CD4-positive, alpha-beta T cell treated with Interleukin-17A for 1 hour (primary cell): Measurements from ENCODE around the gene SPATA2.
"Not testable (repeated sequence)": the region's sequence is repeated elsewhere in the genome, so short reads cannot be mapped to it uniquely, and the experiment has no call there.

Experiments used
- DNase-seq: peaks from one replicate; pipeline ENCODE4 v3.0.0-alpha.2; 2020

Gene SPATA2

GRCh38 chr20:49882171-49882970 is 33.0 kb downstream of the SPATA2 start:
- DNase-seq, result no peak

- DNase-seq, result no peak
These were observed 34.4 kb downstream of the SPATA2 start for GRCh38 chr20:49880724-49881445.

DNA sequence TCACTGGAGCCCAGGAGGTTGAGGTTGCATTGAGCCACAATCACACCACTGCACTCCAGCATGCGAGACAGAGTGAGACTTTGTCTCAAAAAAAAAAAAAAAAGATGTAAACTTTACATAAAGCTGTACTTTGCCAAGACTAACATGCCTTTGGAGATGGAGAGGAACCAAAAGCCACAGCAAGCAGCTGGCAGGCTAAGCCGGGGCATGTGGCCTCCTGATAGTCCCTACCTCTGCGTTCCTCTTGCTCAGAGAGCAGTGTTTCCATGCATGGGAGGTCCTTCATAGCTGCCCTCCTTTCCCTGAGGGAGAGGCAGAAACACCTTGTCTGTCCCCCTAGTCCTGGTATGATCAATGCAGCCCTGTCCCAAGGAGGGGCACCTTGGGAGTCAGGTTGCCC is 35.2 kb downstream of the SPATA2 start:
- no peak for DNase-seq

DNA sequence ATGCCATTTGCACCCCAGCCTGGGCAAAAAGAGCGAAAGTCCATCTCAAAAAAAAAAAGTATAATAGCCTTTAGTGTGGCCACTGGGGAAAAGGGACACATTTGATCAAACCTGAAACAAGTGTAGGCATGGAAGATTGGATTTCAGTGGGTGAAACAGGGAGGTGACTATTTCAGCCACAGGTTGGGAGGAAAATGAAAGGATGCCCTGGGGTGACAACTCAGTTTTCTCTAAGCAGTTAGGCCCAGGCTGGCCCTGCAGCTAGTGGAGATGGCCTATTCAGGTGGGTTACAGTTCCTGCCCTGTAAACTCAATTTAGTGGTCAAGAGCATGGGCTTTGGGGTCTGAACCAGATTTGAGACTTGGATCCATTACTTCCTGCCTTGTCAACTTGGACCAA is 36.4 kb downstream of the SPATA2 start:
- no peak for DNase-seq

DNA sequence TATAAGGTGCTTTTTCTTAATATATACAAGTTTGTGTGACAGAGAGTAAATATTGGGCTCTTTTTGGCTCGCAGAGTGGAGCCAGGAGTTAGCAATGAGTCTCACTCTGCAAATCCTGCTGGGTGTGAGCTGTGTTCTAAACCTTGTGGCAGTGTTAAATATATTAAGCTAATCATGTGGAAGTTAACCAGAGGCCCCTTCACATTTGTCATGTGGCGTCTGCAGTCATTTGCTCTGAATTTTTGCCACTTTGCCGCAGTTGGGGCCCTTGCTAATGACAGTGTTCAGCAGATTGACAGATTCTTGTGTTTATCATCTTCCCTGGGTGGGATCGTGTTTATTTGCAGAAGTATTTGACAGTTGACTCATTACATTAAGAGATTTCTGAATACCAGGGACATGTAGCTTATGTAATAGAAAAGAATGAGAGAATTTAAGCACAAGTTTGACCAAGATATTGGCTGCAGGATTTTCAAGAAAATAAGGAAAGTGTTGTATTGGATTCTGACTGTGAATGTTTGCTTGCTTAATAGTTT is 37.9 kb downstream of the SPATA2 start:
- DNase-seq, result no peak

GRCh38 chr20:49874696-49875095 is 40.6 kb downstream of the SPATA2 start:
- DNase-seq, result no peak

- DNase-seq, result no peak
These were observed 43.3 kb downstream of the SPATA2 start for GRCh38 chr20:49872056-49872455.

GRCh38 chr20:49871391-49871948 is 43.9 kb downstream of the SPATA2 start:
- no peak for DNase-seq

DNA sequence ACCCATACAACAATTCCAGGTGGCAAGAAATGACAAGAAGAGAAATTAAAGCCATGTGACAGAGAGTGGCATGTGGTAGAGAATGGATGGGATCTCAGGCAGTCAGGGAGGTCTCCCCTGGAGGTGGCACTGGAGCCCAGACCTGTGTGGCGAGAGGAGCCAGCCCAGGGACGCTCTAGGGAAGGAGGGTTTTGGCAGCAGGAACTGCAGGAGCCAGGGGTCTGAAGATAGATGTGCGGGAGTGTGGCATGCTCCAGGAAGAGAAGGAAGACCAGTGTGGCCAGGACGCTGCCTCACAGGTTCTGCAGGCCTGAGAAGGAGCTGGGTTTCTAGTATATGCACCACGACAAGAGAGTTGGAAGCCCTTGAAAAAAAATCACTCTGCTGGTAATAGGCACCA is 45.1 kb downstream of the SPATA2 start:
- DNase-seq, result no peak

GRCh38 chr20:49868964-49869363 is 46.4 kb downstream of the SPATA2 start:
- DNase-seq, result no peak

DNA sequence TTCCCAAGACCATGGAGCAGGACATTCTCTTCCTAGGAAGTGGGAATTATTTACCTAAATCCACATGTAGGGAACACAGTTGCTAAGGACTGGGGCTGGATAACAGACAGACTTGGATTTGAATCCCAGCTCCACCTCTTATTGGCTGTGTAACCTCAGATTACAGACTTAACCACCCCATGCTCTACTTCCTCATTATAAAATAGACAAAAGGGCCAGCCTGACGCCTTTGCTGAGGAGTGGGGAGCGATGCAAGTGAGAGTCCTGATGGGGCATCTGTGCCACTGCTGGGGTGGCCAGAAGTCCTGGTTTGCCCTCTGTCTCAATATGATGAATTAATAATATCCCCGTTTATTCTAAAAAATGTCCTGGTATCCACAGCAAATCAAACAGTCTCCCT is 46.8 kb downstream of the SPATA2 start:
- DNase-seq, result no peak

- DNase-seq, result no peak
These were observed 47.7 kb downstream of the SPATA2 start for GRCh38 chr20:49867453-49868215.

DNA sequence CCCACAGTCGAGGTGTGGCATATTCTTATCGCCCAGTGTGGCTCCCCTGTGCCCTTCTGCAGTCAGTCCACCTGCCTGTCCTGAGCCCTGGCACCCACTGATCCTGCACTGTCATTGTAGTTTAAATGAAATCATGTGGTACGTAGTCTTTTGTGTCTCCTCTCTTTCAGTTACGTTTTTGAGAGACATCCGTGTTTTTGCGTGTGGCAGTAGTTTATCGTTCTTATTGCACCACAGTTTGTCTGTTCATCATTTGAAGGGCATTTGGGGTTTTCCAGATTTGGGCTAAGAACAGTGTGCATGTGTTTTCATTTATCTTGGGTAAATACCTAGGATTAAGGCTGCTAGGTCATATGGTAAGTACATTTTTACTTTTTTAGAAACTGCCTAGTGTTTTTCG is 49.3 kb downstream of the SPATA2 start:
- DNase-seq, result no peak

DNA sequence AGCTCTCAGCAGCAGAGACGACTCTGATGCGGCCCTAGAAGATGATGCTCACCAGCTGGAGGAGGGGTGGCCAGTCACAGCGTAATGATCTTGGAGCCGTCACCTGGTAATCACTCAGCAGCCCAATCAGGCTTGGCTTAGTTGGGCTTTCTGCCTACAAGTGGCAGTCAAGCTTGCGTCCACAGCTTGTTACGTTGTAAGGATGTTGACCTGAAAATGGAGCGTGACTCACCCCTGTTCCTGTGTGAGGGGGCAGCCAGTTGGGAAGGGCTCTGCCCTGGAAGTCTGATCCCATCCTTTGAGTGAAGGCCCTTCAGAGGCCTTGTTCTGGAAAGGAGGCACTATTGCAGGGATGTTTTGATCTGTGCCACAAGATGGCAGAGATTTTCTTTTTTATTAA is 49.8 kb downstream of the SPATA2 start:
- no peak for DNase-seq

DNA sequence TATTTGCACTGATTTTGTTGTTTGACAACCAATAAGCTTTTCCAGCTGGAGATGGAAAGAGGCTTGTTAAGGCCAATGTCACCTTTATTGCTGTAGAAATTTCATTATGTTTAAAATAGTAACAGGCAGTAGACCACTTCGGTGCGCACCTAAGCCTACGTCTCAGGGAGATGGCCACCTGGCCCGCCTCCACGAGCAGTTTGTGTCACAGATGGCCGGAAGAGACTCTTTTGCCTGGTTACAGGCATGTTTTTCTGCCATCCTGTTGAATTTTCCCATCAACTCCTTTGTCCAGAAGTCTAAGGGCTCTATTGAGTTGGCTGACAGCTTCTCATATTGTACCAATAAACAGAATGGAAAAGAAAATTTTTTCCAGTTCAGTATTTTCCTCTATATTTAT is 51.7 kb downstream of the SPATA2 start:
- DNase-seq, result no peak

DNA sequence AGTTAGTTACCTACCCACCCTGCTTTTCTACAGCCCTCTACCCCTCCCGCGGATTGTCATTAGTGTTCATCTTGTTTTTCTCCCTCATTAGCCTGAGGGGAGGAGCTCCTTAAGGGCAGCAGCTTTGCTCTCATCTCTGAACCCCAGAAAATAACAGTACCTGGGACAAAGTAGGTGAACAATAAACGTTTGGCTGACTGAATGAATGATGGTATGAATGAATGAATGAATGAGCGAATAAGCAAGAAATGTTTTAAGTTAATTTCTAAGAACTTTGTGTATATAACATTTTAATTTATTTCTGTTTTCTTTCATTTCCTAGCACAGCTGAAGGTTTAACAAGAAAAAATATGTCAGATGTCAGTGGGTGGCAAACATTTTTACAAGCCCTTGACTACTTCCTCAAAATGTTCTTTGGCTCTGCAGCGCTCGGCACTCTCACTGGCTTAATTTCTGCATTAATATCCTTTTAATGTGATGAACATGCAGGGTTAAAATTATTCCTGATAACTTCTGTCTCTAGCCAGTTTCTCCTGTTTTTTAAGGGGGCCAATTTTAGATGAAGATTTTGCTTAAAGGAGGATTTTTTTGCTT is 52.6 kb downstream of the SPATA2 start:
- DNase-seq, result no peak

DNA sequence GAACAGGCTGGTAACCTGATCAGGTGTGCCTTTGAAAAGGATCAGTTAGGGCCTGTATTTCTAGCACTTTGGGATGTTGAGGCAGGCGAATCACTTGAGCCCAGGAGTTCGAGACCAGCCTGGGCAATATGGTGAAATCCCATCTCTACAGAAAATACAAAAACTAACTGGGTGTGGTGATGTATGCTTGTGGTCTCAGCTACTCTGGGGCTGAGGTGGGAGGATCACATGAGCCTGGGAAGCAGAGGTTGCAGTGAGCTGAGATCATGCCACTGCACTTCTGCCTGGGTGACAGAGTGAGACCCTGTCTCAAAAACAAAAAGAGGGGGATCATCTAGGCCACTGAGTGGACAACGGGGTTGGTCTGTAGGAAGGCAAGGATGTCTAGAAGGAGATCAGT is 54.1 kb downstream of the SPATA2 start:
- DNase-seq, result not testable (repeated sequence)

- DNase-seq, result no peak
These were observed 55.5 kb downstream of the SPATA2 start for GRCh38 chr20:49859807-49860206.

- no peak for DNase-seq
These were observed 56.3 kb downstream of the SPATA2 start for GRCh38 chr20:49859011-49859410.

DNA sequence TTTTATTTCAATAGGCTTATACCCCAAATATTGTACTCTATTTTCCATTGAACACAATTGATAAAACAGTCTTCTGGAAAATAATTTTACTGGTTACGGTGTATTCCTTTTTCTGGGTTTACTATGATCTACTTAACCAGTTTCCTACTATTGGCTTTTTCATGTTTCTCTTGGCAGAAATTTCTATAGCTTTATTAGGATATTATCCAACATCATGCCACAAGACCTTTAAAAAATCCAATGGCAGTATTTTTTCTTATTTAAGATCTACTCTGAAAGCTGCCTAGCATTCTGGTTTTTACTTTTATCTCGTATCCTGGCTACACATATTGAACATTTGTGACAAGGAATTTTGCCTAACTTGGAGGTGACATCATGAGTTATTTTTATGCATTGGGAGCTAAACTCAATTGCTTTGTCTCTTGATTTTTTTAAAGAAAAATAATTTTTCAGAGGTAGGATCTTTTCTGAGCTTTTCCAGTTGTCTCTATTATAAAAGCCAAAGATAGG is 57.2 kb downstream of the SPATA2 start:
- DNase-seq, result no peak

- no peak for DNase-seq
These were observed 58.4 kb downstream of the SPATA2 start for GRCh38 chr20:49856904-49857303.

DNA sequence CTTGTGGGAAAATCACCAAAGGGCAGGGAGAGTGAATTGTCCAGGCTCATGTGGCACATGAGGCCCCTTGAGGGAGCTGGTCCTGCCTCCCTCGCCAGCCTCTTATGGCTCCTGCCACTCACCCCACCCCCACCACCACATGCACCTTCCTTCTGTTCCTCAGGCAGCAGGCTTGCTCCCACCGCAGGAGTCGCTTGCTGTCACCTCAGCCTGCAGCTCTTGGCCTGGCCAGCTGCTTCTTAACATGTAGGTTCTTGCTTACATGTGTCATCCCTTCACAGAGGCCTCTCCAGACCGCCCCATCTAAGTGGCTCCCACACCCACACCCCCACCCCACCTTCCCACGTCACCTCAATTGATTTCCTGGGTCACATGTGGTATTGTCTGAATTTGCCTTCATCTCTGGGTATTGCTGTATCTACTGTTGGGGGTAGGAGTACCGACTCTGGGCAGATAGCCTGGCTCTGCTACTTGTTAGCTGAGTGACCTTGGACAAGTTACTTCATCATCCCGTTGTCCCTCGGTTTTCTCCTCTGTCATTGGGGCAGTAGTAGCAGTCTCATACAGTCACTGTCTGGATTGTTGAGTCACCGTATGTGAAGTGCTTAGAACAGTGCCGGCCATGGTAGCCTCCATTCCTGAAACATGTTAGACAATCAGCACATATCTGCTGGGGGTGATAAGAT is 61.0 kb downstream of the SPATA2 start:
- DNase-seq, result no peak
